Measurements from ENCODE around the gene ZKSCAN5.
"Not testable (repeated sequence)": the region's sequence is repeated elsewhere in the genome, so short reads cannot be mapped to it uniquely, and the experiment has no call there.

ZKSCAN5 gene

GRCh38 chr7:99551767-99552463 lies 47.5 kb downstream of the ZKSCAN5 start, which contains the start of gene FAM200A:
Gene FAM200A, minus strand, starts transcription at chr7:99552114. Its CDS starts 3,707 bp downstream, at chr7:99548407.
- peak; percentile 85 for DNase-seq (ENCODE audit: low spot score)

DNA sequence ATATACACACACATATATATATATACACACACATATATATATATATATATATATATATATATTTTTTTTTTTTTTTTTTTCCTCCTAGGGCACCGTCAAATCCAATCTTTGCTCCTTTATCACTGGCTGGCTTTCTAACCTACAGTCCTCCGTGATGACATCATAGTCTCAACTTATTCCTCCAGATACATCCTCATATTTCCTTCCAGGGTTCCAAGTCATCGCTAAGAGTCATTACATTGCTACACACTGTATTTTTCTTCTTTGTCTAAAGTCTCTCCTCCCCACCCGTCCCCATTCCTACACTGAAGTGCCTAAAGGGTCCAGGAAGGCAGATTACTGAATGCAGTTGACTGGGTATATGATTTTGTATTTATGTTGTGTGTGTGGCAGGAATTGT lies 48.6 kb downstream of the ZKSCAN5 start:
- DNase-seq (ENCODE audit: low spot score), result no peak

- DNase-seq (ENCODE audit: low spot score), result no peak
Observed at GRCh38 chr7:99554939-99555338, 50.5 kb downstream of the ZKSCAN5 start.

GRCh38 chr7:99557196-99557607 lies 52.7 kb downstream of the ZKSCAN5 start:
- DNase-seq (ENCODE audit: low spot score), result no peak

- no peak for DNase-seq (ENCODE audit: low spot score)
Observed at GRCh38 chr7:99557940-99558305, 53.5 kb downstream of the ZKSCAN5 start.

DNA sequence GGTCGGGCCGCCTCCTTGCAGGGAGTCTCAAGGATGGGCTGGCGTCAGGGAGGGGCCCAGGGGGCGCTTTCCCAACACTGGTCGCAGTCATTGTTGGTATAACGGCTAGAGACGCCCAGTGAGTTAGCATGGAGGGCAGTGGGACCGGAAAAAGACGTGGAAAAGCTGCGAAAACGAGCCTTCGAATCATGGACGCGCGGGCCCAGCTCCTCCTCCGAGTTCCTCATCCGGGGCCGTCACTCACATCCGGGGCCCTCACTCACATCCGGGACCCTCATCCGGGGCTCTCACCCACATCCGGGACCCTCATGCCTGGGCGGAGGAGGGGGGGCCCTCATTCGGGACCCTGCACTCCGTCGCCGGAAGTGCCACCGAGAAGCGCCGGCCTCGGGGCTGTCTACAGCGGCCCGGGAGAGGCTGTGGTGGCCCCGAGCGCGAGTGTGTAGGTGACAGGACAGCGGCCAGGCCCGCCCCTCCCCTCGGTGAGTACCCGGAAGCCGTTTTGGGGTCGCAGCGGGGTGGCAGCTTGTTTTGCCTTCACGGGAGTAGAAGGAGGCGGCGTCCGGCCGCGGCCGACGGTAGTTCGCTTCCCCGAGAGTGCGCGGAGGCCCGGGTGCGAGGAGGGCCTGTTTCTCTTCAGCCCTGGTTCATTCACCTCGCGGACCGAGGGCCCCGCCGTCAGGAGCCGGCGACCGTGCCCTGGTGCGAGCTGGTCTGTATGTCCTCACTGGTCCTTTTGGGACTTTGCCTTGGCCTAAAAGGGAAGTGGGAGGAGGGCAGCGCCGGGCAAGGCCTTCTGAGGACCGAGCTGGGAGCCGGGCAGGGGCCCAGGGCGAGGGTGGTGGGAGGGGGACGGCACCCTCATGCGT lies 54.1 kb downstream of the ZKSCAN5 start, which contains the start of gene ZNF655:
Gene ZNF655 (plus strand): TSS at position 337 of the 869 bp plus-strand sequence. CDS start 1,918 bp downstream, outside the sequence.
- DNase-seq (ENCODE audit: low spot score), result peak; percentile 91

- peak; percentile 10 for DNase-seq (ENCODE audit: low spot score)
Observed at GRCh38 chr7:99559175-99559915, 54.9 kb downstream of the ZKSCAN5 start.

- DNase-seq (ENCODE audit: low spot score), result no peak
Observed at GRCh38 chr7:99560834-99561736, 56.6 kb downstream of the ZKSCAN5 start.

DNA sequence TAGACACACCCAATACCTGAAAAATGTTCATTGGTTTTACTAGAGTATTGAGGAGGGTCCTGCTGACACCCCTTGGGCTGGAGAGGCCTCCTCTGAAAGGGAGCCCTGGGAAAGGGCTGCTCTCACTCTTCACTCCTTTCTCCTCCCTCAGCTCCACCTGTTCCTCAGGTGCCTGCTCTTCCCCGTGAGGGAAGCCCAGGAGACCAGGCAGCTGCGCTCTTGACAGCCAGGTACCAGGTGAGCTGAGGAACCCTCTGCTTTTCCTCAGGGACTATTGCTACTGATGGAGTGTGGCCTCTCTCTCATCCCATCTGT lies 57.2 kb downstream of the ZKSCAN5 start:
- no peak for DNase-seq (ENCODE audit: low spot score)

- DNase-seq (ENCODE audit: low spot score), result no peak
Observed at GRCh38 chr7:99562114-99562784, 57.8 kb downstream of the ZKSCAN5 start.

GRCh38 chr7:99562832-99563231 lies 58.4 kb downstream of the ZKSCAN5 start:
- DNase-seq (ENCODE audit: low spot score), result peak; percentile 68

- no peak for DNase-seq (ENCODE audit: low spot score)
Observed at GRCh38 chr7:99563650-99564049, 59.2 kb downstream of the ZKSCAN5 start.

DNA sequence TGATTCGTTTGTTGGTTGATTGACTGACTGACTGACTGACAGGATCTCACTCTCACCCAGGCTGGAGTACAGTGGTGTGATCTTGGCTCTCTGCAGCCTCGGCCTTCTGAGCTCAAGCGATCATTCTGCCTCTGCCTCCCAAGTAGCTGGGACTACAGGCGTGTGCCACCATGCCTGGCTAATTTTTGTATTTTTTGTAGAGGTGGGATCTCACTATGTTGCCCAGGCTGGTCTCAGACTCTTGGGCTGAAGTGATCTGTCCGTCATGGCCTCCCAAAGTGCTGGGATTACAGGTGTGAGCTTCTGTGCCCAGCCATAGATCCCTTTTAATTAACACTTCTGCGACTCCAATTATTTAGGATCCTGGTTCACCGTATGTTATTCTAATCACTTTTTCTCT lies 64.3 kb downstream of the ZKSCAN5 start:
- not testable (repeated sequence) for DNase-seq (ENCODE audit: low spot score)

DNA sequence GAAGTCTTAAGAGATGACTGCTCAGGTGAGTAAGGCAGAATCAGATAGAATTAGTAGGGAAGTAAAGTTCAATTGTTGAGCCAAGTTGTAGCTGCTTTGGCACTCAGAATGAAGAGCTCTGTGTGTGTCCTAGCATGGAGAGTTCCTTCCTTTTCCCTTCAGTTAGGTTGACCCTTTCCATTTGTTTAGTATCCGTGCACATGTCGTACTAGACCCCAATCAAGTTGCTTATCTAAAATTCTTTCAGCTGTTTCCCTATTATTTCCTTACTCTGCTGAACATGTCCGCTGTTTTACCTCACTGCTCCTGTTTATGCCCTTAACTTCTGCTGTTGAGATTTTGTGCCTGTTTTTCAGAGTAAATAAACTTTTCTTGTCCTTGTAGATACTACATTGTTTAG lies 67.3 kb downstream of the ZKSCAN5 start:
- DNase-seq (ENCODE audit: low spot score), result no peak

DNA sequence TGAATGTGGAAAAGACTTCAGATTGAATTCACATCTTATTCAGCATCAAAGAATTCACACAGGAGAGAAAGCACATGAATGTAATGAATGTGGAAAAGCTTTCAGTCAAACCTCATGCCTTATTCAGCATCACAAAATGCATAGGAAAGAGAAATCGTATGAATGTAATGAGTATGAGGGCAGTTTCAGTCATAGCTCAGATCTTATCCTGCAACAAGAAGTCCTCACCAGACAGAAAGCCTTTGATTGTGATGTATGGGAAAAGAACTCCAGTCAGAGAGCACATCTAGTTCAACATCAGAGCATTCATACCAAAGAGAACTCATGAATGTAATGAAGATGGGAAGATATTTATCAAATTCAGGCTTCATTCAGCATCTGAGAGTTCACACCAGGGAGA lies 68.8 kb downstream of the ZKSCAN5 start:
- no peak for DNase-seq (ENCODE audit: low spot score)

GRCh38 chr7:99576251-99576650 lies 71.8 kb downstream of the ZKSCAN5 start:
- no peak for DNase-seq (ENCODE audit: low spot score)

DNA sequence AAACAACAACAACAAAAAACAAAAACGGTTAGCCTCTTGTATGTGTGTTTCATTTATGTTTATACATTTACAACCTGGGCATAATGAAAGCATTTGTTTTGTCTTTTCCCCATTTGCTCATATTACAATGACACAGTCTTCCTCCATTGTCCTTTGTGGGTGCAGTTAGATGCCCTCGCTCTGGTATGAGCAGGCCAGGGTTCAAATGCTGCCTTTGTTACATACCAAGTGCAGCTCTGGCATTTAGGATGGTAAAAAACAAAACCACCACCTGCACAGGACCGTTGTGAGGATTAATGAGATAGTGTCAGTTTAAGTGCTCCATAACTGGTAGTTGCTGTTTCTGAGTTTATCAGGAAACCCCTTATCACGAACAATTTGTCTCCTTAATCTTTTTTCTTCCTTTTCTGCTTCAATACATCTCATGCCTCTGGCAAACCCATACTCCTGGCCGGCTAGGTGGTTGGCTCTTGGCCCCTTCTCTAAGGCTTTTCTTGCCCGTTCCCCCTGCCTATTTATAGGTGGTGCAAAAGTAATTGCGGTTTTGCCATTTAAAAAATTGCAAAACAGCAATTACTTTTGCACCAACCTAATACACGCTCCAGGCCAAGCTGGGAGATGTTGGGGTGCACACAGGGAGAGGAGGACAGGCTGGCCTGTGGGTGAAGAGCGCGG lies 75.0 kb downstream of the ZKSCAN5 start:
- DNase-seq (ENCODE audit: low spot score), result no peak

- peak; percentile 57 for DNase-seq (ENCODE audit: low spot score)
Observed at GRCh38 chr7:99579956-99580777, 75.7 kb downstream of the ZKSCAN5 start.

- not testable (repeated sequence) for DNase-seq (ENCODE audit: low spot score)
Observed at GRCh38 chr7:99580778-99581332, 76.4 kb downstream of the ZKSCAN5 start.
